Measurements from ENCODE around the gene CABP7.

- no peak for TF ChIP-seq POLR2AphosphoS5 (IDR thresholded peaks at IDR 0.05; ENCODE audit: borderline replicate concordance, low read depth, low read length)
- TF ChIP-seq FOXP2 (optimal IDR thresholded peaks at IDR 0.05; ENCODE audit: control extremely low read depth, extremely low read length, insufficient read depth) = no peak
- TF ChIP-seq EZH2 (IDR thresholded peaks at IDR 0.05) = no peak
These were observed 2.3 kb downstream of the CABP7 start for GRCh38 chr22:29722151-29722550.
